CMK (cell line): Measurements from ENCODE around the gene LY6G5B.

Experiments
- DNase-seq: peaks from one replicate; pipeline ENCODE4 v3.0.0-alpha.2; 2010; ENCODE audit warnings: low read depth

Gene LY6G5B

DNA sequence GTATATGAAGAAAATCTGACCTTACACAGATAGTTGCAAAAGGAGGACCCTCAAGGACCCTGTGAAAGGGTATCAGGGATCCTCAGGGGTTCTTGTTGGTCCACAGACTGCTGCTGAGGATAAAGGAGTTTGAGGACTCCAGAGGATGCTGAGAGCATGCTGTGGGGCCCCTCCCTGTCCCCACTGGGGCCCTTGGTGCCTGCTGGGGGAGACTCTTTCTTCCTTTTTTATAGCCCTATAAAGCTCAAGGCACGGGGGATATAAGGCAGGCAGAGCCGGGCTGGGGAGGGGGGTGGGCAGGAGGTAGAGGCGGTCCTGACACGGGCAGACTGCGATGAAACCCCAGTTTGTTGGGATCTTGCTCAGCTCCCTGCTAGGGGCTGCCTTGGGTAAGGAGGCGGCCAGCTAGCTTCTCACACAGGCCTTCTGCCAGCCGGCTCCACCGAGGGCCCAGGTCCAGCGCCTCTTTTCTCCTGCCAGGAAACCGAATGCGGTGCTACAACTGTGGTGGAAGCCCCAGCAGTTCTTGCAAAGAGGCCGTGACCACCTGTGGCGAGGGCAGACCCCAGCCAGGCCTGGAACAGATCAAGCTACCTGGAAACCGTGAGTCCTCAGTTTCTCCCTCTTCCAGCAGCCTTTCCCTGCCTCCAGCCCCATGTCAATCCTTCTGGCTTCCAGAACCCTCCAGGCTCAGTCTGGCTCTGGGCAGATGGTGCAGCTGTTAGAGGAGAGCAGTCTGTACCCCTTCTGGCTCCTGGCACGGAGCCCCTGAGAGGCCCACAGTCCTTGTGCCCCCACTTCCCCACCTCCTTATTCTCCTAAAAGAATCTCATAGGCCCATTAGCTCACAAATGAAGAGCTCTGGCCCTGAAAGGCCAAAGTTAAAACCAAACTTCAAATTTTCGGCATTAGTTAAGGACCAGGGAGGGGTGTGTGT is 45.5 kb downstream of the LY6G5B start, which contains the start of gene LY6G6D:
LY6G6D (plus strand) TSS at position 327 of the 937 bp plus-strand sequence; CDS start at position 335, 8 bp downstream.
- DNase-seq = no peak

DNA sequence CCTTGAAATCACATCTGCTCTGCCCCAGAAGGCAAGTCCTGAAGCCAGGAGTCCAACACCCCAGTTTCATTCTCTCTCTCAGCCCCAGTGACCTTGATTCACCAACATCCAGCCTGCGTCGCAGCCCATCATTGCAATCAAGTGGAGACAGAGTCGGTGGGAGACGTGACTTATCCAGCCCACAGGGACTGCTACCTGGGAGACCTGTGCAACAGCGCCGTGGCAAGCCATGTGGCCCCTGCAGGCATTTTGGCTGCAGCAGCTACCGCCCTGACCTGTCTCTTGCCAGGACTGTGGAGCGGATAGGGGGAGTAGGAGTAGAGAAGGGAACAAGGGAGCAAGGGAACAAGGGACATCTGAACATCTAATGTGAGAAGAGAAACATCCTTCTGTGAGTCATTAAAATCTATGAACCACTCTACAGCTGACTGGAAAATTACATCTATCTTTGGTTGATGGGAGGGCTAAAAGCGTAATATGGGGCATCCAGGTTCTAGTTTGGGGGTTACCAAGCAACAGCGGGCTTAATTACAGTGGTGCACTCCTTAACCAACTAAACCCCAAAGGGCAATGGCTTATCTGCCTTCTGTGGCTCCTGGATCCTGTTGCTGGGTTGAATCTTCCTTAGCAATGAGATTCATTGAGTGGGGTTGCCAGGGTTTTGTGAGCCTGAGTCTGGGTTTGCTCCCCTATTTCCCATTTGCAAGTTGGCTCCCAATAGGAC is 47.9 kb downstream of the LY6G5B start:
- DNase-seq = no peak

DNA sequence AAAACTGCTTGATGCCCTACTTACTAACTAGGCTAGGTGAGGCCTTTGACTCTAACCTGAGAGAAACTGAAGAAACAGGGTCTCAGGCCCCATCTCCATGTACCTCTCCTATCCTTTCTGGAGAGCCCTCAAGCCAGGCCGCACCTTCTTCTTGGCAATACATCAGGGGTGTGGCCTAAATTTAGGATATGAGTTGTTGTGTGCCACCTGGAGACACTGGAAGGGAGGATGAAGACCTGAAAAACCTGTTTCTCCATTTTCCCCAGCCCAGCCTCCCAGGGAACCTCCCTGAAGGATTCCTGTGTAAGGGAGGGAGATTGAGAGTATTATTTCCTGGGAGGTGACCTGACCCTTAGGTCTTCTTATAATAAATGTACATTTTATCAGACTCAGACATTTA is 48.5 kb downstream of the LY6G5B start:
- DNase-seq = no peak

DNA sequence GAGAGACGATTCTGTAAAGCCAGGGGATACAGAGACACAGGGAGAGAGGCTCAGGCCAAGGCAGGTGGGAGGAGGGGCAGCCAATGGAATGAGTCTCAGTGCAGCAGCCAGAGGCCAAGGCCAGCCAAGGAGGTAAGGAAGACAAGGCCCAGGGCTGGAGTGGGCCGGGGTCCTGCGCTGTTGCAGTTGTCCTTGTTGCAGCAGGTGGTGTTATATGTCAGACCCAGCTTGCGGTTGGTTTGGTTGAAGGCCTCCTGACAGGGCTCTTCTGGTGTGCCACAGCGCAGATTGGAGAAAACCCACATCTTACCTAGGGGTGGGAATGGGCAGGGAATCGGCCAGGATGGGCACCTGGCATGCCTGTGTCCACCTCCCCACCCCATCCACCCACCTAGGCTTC is 49.2 kb downstream of the LY6G5B start:
- no peak for DNase-seq

DNA sequence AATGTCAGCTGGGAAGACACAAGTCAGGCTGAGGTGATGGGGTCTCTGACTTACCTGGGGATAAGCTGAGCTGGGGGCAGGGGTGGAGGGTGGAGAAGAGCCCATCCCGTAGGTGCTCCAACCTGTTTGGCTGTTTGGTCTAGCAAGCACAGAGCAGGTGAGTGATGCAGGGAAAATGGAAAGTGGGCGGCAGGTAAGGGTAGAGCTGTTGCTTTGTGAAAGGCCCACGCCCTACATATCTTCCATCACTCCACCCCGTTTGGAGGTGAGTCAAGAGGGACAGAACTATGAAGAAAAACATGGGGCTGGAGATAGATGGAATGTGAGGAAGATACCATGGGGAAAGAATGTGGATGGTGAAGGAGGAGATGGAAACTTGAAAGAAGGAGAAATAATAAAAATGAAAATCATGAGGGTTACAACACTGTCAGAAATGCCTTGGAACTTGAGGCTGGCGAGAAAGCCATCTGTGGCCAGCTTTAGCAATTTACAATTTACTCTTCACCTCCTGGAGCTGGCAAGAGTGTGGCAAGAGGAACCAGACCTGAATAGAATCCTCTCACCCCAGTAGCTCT is 50.5 kb downstream of the LY6G5B start:
- no peak for DNase-seq

DNA sequence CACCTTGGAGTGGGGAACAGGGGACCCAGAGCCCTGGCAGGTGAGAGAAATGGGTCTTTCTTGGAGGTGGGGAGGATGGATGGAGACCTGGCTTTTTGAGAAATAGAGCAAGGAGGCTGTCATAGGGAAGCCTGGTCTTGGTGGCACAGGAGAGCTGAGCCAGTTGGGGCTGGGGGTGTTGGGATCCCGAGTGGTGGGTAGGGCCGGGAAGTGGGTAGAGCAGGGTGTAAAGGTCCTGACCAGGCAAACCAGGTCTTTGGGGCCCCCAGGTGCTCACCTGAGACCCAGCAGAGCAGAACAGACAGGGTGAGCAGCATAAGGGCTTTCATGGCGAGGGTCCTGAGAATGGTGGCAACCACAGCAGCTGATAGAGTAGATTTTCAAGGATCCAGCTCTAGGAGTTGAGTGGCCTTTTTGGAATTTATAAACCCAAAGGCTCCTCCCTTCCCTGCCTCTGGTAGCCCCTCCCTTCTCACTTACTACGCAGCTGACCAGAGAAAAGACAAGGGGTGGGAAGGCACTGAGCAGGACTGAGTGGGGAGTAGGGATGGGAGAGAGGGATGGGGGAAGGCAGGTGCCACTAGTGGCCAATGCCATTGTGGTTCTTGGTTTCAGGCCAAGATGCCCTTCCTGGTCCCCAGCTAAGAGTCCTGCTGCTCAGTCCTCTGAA is 51.7 kb downstream of the LY6G5B start, which contains the start of gene LY6G6C:
LY6G6C (minus strand) TSS at position 396 of the 670 bp plus-strand sequence; CDS start at position 329, 67 bp downstream.
- DNase-seq = no peak

DNA sequence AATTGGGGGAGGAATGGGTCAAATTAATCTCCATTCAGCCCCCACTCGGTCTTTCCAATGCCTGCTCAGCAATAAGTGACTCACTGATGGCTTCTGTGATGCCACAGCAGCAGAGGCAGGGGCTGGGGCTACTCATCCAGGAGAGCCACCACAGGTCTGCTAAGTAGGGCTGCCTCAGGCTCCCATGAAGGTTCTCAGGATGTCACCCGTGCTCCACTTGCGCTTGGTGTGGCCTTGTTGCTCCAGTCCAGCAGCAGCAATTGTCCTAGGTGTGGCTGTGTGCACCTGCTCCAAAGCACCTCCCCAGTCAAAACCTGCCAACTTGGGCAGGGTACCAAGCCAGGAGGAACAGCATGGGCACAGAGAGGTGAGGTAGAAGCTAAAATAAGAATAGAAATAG is 52.4 kb downstream of the LY6G5B start:
- DNase-seq = no peak
